PFSK-1 (cell line): ENCODE data around the gene SPATA16.

ENCODE experiments used
- FOXP2 ChIP-seq: optimal IDR thresholded peaks from 2 replicates; pipeline ENCODE3; 2011; ENCODE audit warnings: borderline replicate concordance, control low read depth, inconsistent platforms; ENCODE audit not compliant: insufficient read depth; ENCODE audit errors: extremely low read length, extremely low read depth
- POLR2AphosphoS5 ChIP-seq: IDR thresholded peaks from 2 replicates; pipeline ENCODE4 v1.6.1; 2012; ENCODE audit warnings: low read depth, mild to moderate bottlenecking, control low read depth, low read length, moderate library complexity
- REST ChIP-seq, 2 experiments: IDR thresholded peaks; 2 replicates each; pipeline versions ENCODE4 v1.6.1 to v1.8.0; 2011 to 2012; ENCODE audit warnings: low read depth in 2 of 2, low read length in 2 of 2, control low read depth in 1 of 2, inconsistent platforms in 1 of 2, mild to moderate bottlenecking in 1 of 2, moderate library complexity in 1 of 2; ENCODE audit not compliant: insufficient read depth in 1 of 2
- SIN3A ChIP-seq: IDR thresholded peaks from 2 replicates; pipeline ENCODE4 v1.6.1; 2012; ENCODE audit warnings: mild to moderate bottlenecking, low read length, moderate library complexity, borderline replicate concordance; ENCODE audit not compliant: insufficient read depth
- TAF1 ChIP-seq: IDR thresholded peaks from 2 replicates; pipeline ENCODE4 v1.6.1; 2012; ENCODE audit warnings: low read length, control low read depth, borderline replicate concordance; ENCODE audit not compliant: insufficient read depth

Gene SPATA16

DNA sequence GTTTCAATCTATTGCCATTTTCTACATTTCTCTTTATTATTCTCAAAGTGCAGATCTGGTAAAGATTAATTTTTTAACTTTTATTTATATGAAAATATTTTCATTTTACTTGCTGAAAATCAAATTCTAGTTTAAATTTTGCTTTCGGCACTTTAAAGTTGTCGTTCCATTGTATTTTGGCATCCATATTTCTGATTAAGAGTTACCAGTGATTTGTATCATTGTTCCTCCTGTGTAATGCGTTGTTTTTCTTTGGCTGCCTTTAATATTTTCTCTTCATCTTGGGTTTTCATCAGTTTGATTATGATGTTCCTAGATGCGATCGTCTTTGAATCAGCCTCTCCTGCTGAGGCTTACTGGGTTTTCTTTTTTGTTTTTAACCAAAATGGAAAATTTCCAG lies 97.3 kb downstream of the SPATA16 start:
- TF ChIP-seq REST (IDR thresholded peaks at IDR 0.05; ENCODE audit: insufficient read depth in 1 of 2, low read depth in 2 of 2, low read length in 2 of 2) (no peak), FOXP2 (no peak), SIN3A (no peak), TAF1 (no peak), POLR2AphosphoS5 (no peak)

- TF ChIP-seq FOXP2 (no peak), POLR2AphosphoS5 (no peak), SIN3A (no peak), REST (IDR thresholded peaks at IDR 0.05; ENCODE audit: insufficient read depth in 1 of 2, low read depth in 2 of 2, low read length in 2 of 2) (no peak), TAF1 (no peak)
These were observed 102.6 kb downstream of the SPATA16 start for GRCh38 chr3:173038484-173038871.

GRCh38 chr3:173037840-173038483 lies 103.1 kb downstream of the SPATA16 start:
- TF ChIP-seq SIN3A: no peak
- TF ChIP-seq POLR2AphosphoS5: no peak
- no peak for TF ChIP-seq FOXP2
- no peak for TF ChIP-seq TAF1
- TF ChIP-seq REST (IDR thresholded peaks at IDR 0.05; ENCODE audit: insufficient read depth in 1 of 2, low read depth in 2 of 2, low read length in 2 of 2): no peak

DNA sequence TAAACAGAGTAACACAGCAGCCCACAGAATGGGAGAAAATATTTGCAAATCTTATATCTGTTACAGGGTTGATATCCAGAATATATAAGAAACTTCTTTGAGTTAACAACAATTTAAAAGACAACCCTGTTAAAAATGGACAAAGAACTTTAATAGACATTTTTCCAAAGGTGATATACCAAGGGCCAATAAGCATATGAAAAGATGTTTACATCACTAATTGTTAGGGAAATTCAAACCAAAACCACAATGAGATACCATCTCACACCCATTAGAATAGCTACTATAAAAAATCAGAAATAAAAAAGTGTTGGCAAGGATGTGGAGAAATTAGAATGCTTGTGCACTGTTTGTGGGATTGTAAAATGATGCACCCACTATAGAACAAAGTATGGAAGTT lies 110.8 kb downstream of the SPATA16 start:
- TF ChIP-seq SIN3A (no peak), REST (IDR thresholded peaks at IDR 0.05; ENCODE audit: insufficient read depth in 1 of 2, low read depth in 2 of 2, low read length in 2 of 2) (no peak), TAF1 (no peak), FOXP2 (no peak), POLR2AphosphoS5 (no peak)

- TF ChIP-seq SIN3A (no peak), REST (IDR thresholded peaks at IDR 0.05; ENCODE audit: insufficient read depth in 1 of 2, low read depth in 2 of 2, low read length in 2 of 2) (no peak), POLR2AphosphoS5 (no peak), TAF1 (no peak), FOXP2 (no peak)
These were observed 112.7 kb downstream of the SPATA16 start for GRCh38 chr3:173028351-173028750.
